DMS114 treated with DMSO at 0.1 percent for 48 hours (cell line): ENCODE data around the gene KCNN1.

Experiments
- DNase-seq: peaks from one replicate; lab custom pipeline; 2025; ENCODE audit not compliant: unreplicated experiment; lab: John Stamatoyannopoulos, UW

Gene KCNN1

GRCh38 chr19:17946965-17947784, 19.7 kb upstream of the KCNN1 start:
- DNase-seq = no peak

- DNase-seq = peak; percentile 90
Observed at GRCh38 chr19:17947815-17948513, 18.9 kb upstream of the KCNN1 start.

- DNase-seq = no peak
Observed at GRCh38 chr19:17948514-17948900, 18.4 kb upstream of the KCNN1 start.

GRCh38 chr19:17948931-17949930, 17.7 kb upstream of the KCNN1 start:
- DNase-seq = no peak

GRCh38 chr19:17949956-17950309, 17.0 kb upstream of the KCNN1 start:
- no peak for DNase-seq

- DNase-seq = peak; percentile 32
Observed at GRCh38 chr19:17950310-17951156, 16.4 kb upstream of the KCNN1 start.

- no peak for DNase-seq
Observed at GRCh38 chr19:17951157-17951989, 15.5 kb upstream of the KCNN1 start.

GRCh38 chr19:17951990-17952976, 14.6 kb upstream of the KCNN1 start:
- no peak for DNase-seq

- no peak for DNase-seq
Observed at GRCh38 chr19:17953316-17953801, 13.5 kb upstream of the KCNN1 start.

- peak; percentile 17 for DNase-seq
Observed at GRCh38 chr19:17953869-17954268, 13.0 kb upstream of the KCNN1 start.

- DNase-seq = no peak
Observed at GRCh38 chr19:17954401-17954800, 12.5 kb upstream of the KCNN1 start.

GRCh38 chr19:17957149-17957849, 9.6 kb upstream of the KCNN1 start:
- DNase-seq = no peak

- DNase-seq = no peak
Observed at GRCh38 chr19:17957885-17958284, 9.0 kb upstream of the KCNN1 start.

- no peak for DNase-seq
Observed at GRCh38 chr19:17963936-17964691, 2.8 kb upstream of the KCNN1 start.

GRCh38 chr19:17965370-17966128, 1.4 kb upstream of the KCNN1 start:
- DNase-seq = no peak

GRCh38 chr19:17966129-17966483, 801 bp upstream of the KCNN1 start:
- DNase-seq = no peak
